Skeletal muscle tissue (tissue), 4 donors: ENCODE measurements around the gene NUP205. TPM values are rescaled to one million over a fixed set of nuclear protein-coding genes. Genes with fewer than 3 reads are reported as not detected.
"Not testable (repeated sequence)": the region's sequence is repeated elsewhere in the genome, so short reads cannot be mapped to it uniquely, and the experiment has no call there.

Experiments
- H3K27ac ChIP-seq: one replicate; pipeline ENCODE4 v1.7.0; 2013; ENCODE audit warnings: mild to moderate bottlenecking, low read depth, low read length, inconsistent platforms
- H3K27me3 ChIP-seq, 3 donors: one replicate each; pipeline ENCODE4 v1.7.0; 2013; ENCODE audit warnings: low read length in 3 of 3; ENCODE audit not compliant: control insufficient read depth in 3 of 3, insufficient read depth in 3 of 3
- H3K36me3 ChIP-seq, 3 donors: one replicate each; pipeline ENCODE4 v1.7.0; 2013; ENCODE audit warnings: low read length in 3 of 3; ENCODE audit not compliant: control insufficient read depth in 3 of 3, insufficient read depth in 3 of 3
- H3K4me1 ChIP-seq, 3 donors: one replicate each; pipeline ENCODE4 v1.7.0; 2013; ENCODE audit warnings: low read length in 3 of 3, mild to moderate bottlenecking in 3 of 3; ENCODE audit not compliant: control insufficient read depth in 3 of 3, insufficient read depth in 3 of 3
- H3K4me3 ChIP-seq, 3 donors: one replicate each; pipeline ENCODE4 v1.7.0; 2013; ENCODE audit warnings: low read length in 3 of 3
- H3K9ac ChIP-seq, 3 donors: one replicate each; pipeline ENCODE4 v1.7.0; 2013; ENCODE audit warnings: low read length in 3 of 3, mild to moderate bottlenecking in 3 of 3, moderate library complexity in 2 of 3, low read depth in 1 of 3
- H3K9me3 ChIP-seq, 3 donors: one replicate each; pipeline ENCODE4 v1.7.0; 2013; ENCODE audit warnings: low read length in 3 of 3; ENCODE audit not compliant: control insufficient read depth in 3 of 3
- total RNA-seq: library from RNA; depleted of rRNA; stranded (reverse); fragments of >200 nt; gene quantifications from one replicate; pipeline ENCODE4 v1.2.3, GENCODE V29; 2014
- donor health status: Osteomylitis.

Gene NUP205
- total RNA-seq, 1 donor from 2014 or later: 39.1 TPM

- Histone ChIP-seq H3K27me3 (no peaks in the 10 kb centered on the region), H3K9me3 (no peaks in the 10 kb centered on the region), H3K9ac (peak within 1 kb of the TSS; percentile 96 to 97 (median 97)), H3K36me3 (peaks cover 0 to 2% (median 0%) of the 10 kb centered on the region in 3 donors), H3K4me3 (peak within 1 kb of the TSS; percentile 94 to 98 (median 96)), H3K27ac (peak within 1 kb of the TSS; percentile 96), H3K4me1 (peaks cover 15 to 22% (median 16%) of the 10 kb centered on the region in 3 donors)
Measured at GRCh38 chr7:135662373-135663114, 104.8 kb downstream of the NUP205 start, which contains the start of gene STMP1. Gene STMP1 (plus strand): TSS chr7:135662514.

- Histone ChIP-seq H3K4me3 (no peak overlapping the region), H3K36me3 (peaks cover 0 to 6% (median 0%) of the 10 kb centered on the region in 3 donors), H3K4me1 (peaks cover 15 to 22% (median 21%) of the 10 kb centered on the region in 3 donors), H3K27ac (no peak overlapping the region), H3K9me3 (no peaks in the 10 kb centered on the region), H3K9ac (no peak overlapping the region), H3K27me3 (no peaks in the 10 kb centered on the region)
Measured at GRCh38 chr7:135664046-135664589, 106.4 kb downstream of the NUP205 start.

GRCh38 chr7:135665042-135665441 is 107.3 kb downstream of the NUP205 start:
- H3K4me1 ChIP-seq: peaks cover 21 to 29% (median 25%) of the 10 kb centered on the region in 3 donors
- H3K27me3 ChIP-seq: no peaks in the 10 kb centered on the region
- peaks cover 0 to 6% (median 0%) of the 10 kb centered on the region in 3 donors for H3K36me3 ChIP-seq
- H3K9me3 ChIP-seq: no peaks in the 10 kb centered on the region
- no peak overlapping the region for H3K27ac ChIP-seq
- H3K4me3 ChIP-seq: no peak overlapping the region
- H3K9ac ChIP-seq: no peak overlapping the region

GRCh38 chr7:135666156-135666555 is 108.4 kb downstream of the NUP205 start:
- peaks cover 29 to 40% (median 32%) of the 10 kb centered on the region in 3 donors for H3K4me1 ChIP-seq
- no peak overlapping the region for H3K9ac ChIP-seq
- H3K27me3 ChIP-seq: no peaks in the 10 kb centered on the region
- H3K36me3 ChIP-seq: peaks cover 0 to 6% (median 0%) of the 10 kb centered on the region in 3 donors
- H3K27ac ChIP-seq: no peak overlapping the region
- H3K4me3 ChIP-seq: no peak overlapping the region
- no peaks in the 10 kb centered on the region for H3K9me3 ChIP-seq

GRCh38 chr7:135666846-135667245 is 109.1 kb downstream of the NUP205 start:
- H3K4me1 ChIP-seq: peaks cover 24 to 39% (median 33%) of the 10 kb centered on the region in 3 donors
- H3K9ac ChIP-seq: peak overlapping the region in 1 of 3 donors; percentile 8
- no peaks in the 10 kb centered on the region for H3K27me3 ChIP-seq
- peaks cover 0 to 6% (median 0%) of the 10 kb centered on the region in 3 donors for H3K36me3 ChIP-seq
- no peak overlapping the region for H3K4me3 ChIP-seq
- H3K27ac ChIP-seq: no peak overlapping the region
- H3K9me3 ChIP-seq: no peaks in the 10 kb centered on the region

- not testable (repeated sequence) for H3K4me3 ChIP-seq, H3K9ac ChIP-seq, H3K27ac ChIP-seq, H3K27me3 ChIP-seq, H3K36me3 ChIP-seq, H3K9me3 ChIP-seq
- H3K4me1 ChIP-seq: peaks cover 25 to 42% (median 36%) of the 10 kb centered on the region in 3 donors
Measured at GRCh38 chr7:135667626-135668025, 109.9 kb downstream of the NUP205 start.

- not testable (repeated sequence) for H3K9ac ChIP-seq, H3K36me3 ChIP-seq, H3K27me3 ChIP-seq, H3K4me3 ChIP-seq, H3K27ac ChIP-seq, H3K9me3 ChIP-seq
- peaks cover 26 to 41% (median 36%) of the 10 kb centered on the region in 3 donors for H3K4me1 ChIP-seq
Measured at GRCh38 chr7:135668852-135669395, 111.2 kb downstream of the NUP205 start.

- Histone ChIP-seq H3K27ac (peak overlapping the region; percentile 34), H3K9ac (no peak overlapping the region)
Measured at GRCh38 chr7:135669774-135670173, 112.1 kb downstream of the NUP205 start.

GRCh38 chr7:135670179-135670578 is 112.5 kb downstream of the NUP205 start:
- H3K27ac ChIP-seq: peak overlapping the region; percentile 34
- peak overlapping the region in 1 of 3 donors; percentile 6 for H3K9ac ChIP-seq
- H3K4me1 ChIP-seq: peaks cover 26 to 38% (median 32%) of the 10 kb centered on the region in 3 donors
- no peaks in the 10 kb centered on the region for H3K27me3 ChIP-seq
- H3K9me3 ChIP-seq: no peaks in the 10 kb centered on the region
- H3K4me3 ChIP-seq: no peak overlapping the region
- peaks cover 3 to 10% (median 7%) of the 10 kb centered on the region in 3 donors for H3K36me3 ChIP-seq

More at GRCh38 chr7:135669774-135670173, 112.1 kb downstream of the NUP205 start:
- H3K27me3 ChIP-seq: no peaks in the 10 kb centered on the region
- no peak overlapping the region for H3K4me3 ChIP-seq
- H3K36me3 ChIP-seq: peaks cover 3 to 10% (median 7%) of the 10 kb centered on the region in 3 donors
- no peaks in the 10 kb centered on the region for H3K9me3 ChIP-seq
- H3K4me1 ChIP-seq: peaks cover 26 to 41% (median 33%) of the 10 kb centered on the region in 3 donors
